Measurements from ENCODE around the gene MYO1G.
A peak's percentile ranks its signal among the peaks of the same experiment; 100 is the strongest.
"Not testable (repeated sequence)": the region's sequence is repeated elsewhere in the genome, so short reads cannot be mapped to it uniquely, and the experiment has no call there.

Gene MYO1G

GRCh38 chr7:44999245-45000092 lies 20.7 kb upstream of the MYO1G start:
- DNase-seq (ENCODE audit: low read depth): peak; percentile 98

- no peak for DNase-seq (ENCODE audit: low read depth)
These were observed 19.5 kb upstream of the MYO1G start for GRCh38 chr7:44998153-44998871.

GRCh38 chr7:44995555-44996493 lies 17.0 kb upstream of the MYO1G start:
- DNase-seq (ENCODE audit: low read depth): no peak

- no peak for DNase-seq (ENCODE audit: low read depth)
These were observed 16.2 kb upstream of the MYO1G start for GRCh38 chr7:44994877-44995554.

GRCh38 chr7:44992004-44992795 lies 13.4 kb upstream of the MYO1G start:
- DNase-seq (ENCODE audit: low read depth): not testable (repeated sequence)

GRCh38 chr7:44990109-44991023 lies 11.6 kb upstream of the MYO1G start:
- DNase-seq (ENCODE audit: low read depth): no peak

- no peak for DNase-seq (ENCODE audit: low read depth)
These were observed 10.3 kb upstream of the MYO1G start for GRCh38 chr7:44989132-44989531.

- no peak for DNase-seq (ENCODE audit: low read depth)
These were observed 9.9 kb upstream of the MYO1G start for GRCh38 chr7:44988701-44989100.

- no peak for DNase-seq (ENCODE audit: low read depth)
These were observed 9.2 kb upstream of the MYO1G start for GRCh38 chr7:44987996-44988395.

- no peak for DNase-seq (ENCODE audit: low read depth)
These were observed 8.6 kb upstream of the MYO1G start for GRCh38 chr7:44987457-44987856.

- peak; percentile 83 for DNase-seq (ENCODE audit: low read depth)
These were observed 7.6 kb upstream of the MYO1G start for GRCh38 chr7:44986218-44987053.

GRCh38 chr7:44985900-44986217 lies 7.0 kb upstream of the MYO1G start:
- no peak for DNase-seq (ENCODE audit: low read depth)

GRCh38 chr7:44985033-44985695 lies 6.3 kb upstream of the MYO1G start:
- no peak for DNase-seq (ENCODE audit: low read depth)

GRCh38 chr7:44984478-44984758 lies 5.6 kb upstream of the MYO1G start:
- DNase-seq (ENCODE audit: low read depth): no peak

GRCh38 chr7:44983742-44984477 lies 5.1 kb upstream of the MYO1G start:
- DNase-seq (ENCODE audit: low read depth): no peak

- DNase-seq (ENCODE audit: low read depth): no peak
These were observed 4.2 kb upstream of the MYO1G start for GRCh38 chr7:44982970-44983369.

GRCh38 chr7:44982535-44982923 lies 3.7 kb upstream of the MYO1G start:
- DNase-seq (ENCODE audit: low read depth): no peak

All from stromal cell of bone marrow (primary cell).